Measurements from ENCODE around the gene PPP2R1B. TPM values are rescaled to one million over a fixed set of nuclear protein-coding genes. Genes with fewer than 3 reads are reported as not detected.

PPP2R1B gene
- total and polyA plus RNA-seq, 2 donors = 10.5 to 15.4 TPM

DNA sequence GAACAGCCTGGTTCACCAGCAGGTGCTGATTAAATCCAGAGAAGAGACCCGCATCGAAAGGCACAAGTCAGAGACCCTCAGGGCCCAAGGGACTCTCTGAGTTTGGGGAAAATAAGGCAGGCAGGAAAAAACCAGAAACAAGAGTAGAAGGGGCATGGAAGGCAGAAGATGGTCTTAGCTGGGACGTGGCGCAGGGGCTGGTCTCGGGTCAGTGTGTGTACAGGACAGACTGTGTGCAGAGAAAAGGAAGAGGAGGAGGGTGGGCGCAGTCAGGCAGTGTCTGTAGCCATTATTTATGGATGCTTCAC lies 31.3 kb downstream of the PPP2R1B start:
- H3K4me3 ChIP-seq (ENCODE audit: low read length in 2 of 2) = no peak overlapping the region
- no peaks in the 10 kb centered on the region for H3K9me3 ChIP-seq (ENCODE audit: control insufficient read depth in 2 of 2, insufficient read depth in 1 of 2, low read length in 1 of 2)
- H3K4me1 ChIP-seq (ENCODE audit: control insufficient read depth in 2 of 2, insufficient read depth in 2 of 2, low read length in 2 of 2) = peaks cover 0 to 48% of the 10 kb centered on the region in 2 donors
- WGBS = 93% methylated on average over 6 of the region's 6 CpGs
- DNase-seq (ENCODE audit: low read depth in 6 of 9, low spot score in 9 of 9) = no peak
- peak overlapping the region; percentile 88 to 89 for H3K27ac ChIP-seq (ENCODE audit: low read depth in 1 of 2, low read length in 1 of 2)
- peaks cover 24 to 27% of the 10 kb centered on the region in 2 donors for H3K36me3 ChIP-seq (ENCODE audit: control insufficient read depth in 2 of 2, insufficient read depth in 2 of 2, low read length in 1 of 2)
- H3K27me3 ChIP-seq (ENCODE audit: control insufficient read depth in 2 of 2, insufficient read depth in 1 of 2, low read length in 1 of 2) = no peaks in the 10 kb centered on the region

DNA sequence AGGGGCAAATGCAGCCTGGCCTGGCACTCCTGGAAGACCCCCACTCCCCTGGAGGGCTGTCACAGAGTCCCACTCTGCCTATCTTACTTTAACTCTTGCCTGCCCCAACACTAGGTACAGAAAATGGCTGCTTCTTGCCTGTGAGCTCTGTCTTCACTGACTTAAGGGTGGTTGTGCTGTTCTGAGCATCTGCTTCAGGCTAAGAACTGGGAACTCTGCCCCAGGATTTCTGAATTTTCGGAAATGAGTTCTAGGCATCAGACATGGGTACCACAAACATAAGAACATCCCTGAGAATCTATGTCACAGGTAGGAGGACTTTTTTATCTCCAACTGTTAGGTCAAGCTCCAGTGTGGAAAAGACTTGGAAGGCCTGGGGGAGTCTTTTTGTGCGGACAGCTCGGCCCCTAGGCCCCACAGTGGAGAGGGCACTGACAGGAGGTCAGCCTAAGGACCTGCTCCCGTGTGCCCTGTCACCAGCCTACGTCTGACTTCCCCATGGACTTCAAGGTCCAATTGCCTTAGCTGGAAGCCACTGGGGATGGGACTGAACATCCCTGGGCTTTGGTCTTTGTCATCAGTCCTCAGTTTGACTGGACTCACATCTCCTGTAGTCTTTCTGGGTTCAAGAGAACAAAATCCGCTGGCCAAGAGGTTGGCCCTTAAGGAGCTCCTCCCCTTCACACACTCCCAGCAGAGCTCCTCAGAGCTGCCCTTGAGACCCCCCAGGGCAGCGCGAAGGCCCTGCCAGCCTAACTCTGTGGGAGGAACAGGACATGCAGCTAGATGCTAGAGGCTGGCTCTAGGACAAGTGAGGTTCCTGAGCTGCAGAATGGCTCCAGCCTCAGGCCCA lies 31.9 kb downstream of the PPP2R1B start:
- 91% methylated on average over 8 of the region's 8 CpGs for WGBS
- no peak for DNase-seq (ENCODE audit: low read depth in 6 of 9, low spot score in 9 of 9)
- Histone ChIP-seq H3K9me3 (ENCODE audit: control insufficient read depth in 2 of 2, insufficient read depth in 1 of 2, low read length in 1 of 2) (no peaks in the 10 kb centered on the region), H3K4me3 (ENCODE audit: low read length in 2 of 2) (no peak overlapping the region), H3K27me3 (ENCODE audit: control insufficient read depth in 2 of 2, insufficient read depth in 1 of 2, low read length in 1 of 2) (no peaks in the 10 kb centered on the region), H3K27ac (ENCODE audit: low read depth in 1 of 2, low read length in 1 of 2) (peak overlapping the region; percentile 88 to 89), H3K4me1 (ENCODE audit: control insufficient read depth in 2 of 2, insufficient read depth in 2 of 2, low read length in 2 of 2) (peaks cover 0 to 48% of the 10 kb centered on the region in 2 donors), H3K36me3 (ENCODE audit: control insufficient read depth in 2 of 2, insufficient read depth in 2 of 2, low read length in 1 of 2) (peaks cover 24 to 27% of the 10 kb centered on the region in 2 donors)

DNA sequence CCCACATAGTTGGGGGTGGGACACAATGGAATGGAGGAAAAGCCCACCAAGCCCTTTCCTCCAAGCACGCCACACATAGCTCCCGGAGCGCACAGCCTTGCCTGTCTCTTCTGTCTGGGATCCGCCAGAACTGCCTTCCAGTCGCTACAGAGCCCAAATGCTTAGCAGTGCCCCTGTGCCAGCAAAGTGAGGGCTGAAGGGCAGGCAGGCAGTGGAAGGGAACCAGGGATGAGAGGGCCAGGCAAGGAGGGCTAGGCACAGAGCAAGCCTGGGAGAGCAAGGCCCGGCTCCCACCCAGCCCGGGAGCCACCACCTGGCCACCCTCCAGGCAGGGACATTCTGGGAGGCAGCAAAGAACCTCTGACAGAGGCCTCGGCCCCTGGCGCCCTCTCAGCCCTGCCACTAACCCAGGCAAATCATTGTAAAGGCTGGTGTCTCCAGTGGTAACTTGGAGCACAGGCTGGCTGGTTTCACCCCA lies 32.5 kb downstream of the PPP2R1B start:
- 97% methylated on average over 9 of the region's 9 CpGs for WGBS
- no peak for DNase-seq (ENCODE audit: low read depth in 6 of 9, low spot score in 9 of 9)
- H3K27me3 ChIP-seq (ENCODE audit: control insufficient read depth in 2 of 2, insufficient read depth in 1 of 2, low read length in 1 of 2) = no peaks in the 10 kb centered on the region
- H3K27ac ChIP-seq (ENCODE audit: low read depth in 1 of 2, low read length in 1 of 2) = peak overlapping the region; percentile 53 to 89
- H3K4me3 ChIP-seq (ENCODE audit: low read length in 2 of 2) = no peak overlapping the region
- H3K36me3 ChIP-seq (ENCODE audit: control insufficient read depth in 2 of 2, insufficient read depth in 2 of 2, low read length in 1 of 2) = peaks cover 19 to 24% of the 10 kb centered on the region in 2 donors
- H3K9me3 ChIP-seq (ENCODE audit: control insufficient read depth in 2 of 2, insufficient read depth in 1 of 2, low read length in 1 of 2) = no peaks in the 10 kb centered on the region
- peaks cover 0 to 48% of the 10 kb centered on the region in 2 donors for H3K4me1 ChIP-seq (ENCODE audit: control insufficient read depth in 2 of 2, insufficient read depth in 2 of 2, low read length in 2 of 2)

DNA sequence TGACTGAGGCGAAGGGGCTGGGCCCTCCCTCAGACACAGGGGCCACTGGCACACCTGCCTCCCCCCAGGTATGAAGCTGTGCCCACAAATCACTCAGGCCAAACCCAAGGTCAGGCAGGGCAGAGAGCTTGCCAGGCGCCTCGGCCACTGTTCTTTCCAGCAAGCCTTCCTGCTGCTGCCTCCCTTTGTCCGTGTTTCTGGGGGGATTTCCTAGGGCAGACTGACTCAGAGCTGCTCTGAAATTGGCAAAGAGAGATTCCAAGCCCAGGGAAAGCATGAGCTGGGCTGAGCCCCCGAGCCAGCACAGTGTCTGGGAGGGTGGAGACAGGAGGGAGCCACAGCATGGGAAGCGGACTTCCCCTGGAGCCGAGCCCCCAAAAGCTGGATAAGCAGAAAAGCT lies 33.2 kb downstream of the PPP2R1B start:
- Histone ChIP-seq H3K27me3 (ENCODE audit: control insufficient read depth in 2 of 2, insufficient read depth in 1 of 2, low read length in 1 of 2) (no peaks in the 10 kb centered on the region), H3K9me3 (ENCODE audit: control insufficient read depth in 2 of 2, insufficient read depth in 1 of 2, low read length in 1 of 2) (no peaks in the 10 kb centered on the region), H3K4me1 (ENCODE audit: control insufficient read depth in 2 of 2, insufficient read depth in 2 of 2, low read length in 2 of 2) (peaks cover 0 to 48% of the 10 kb centered on the region in 2 donors), H3K36me3 (ENCODE audit: control insufficient read depth in 2 of 2, insufficient read depth in 2 of 2, low read length in 1 of 2) (peaks cover 13 to 18% of the 10 kb centered on the region in 2 donors), H3K27ac (ENCODE audit: low read depth in 1 of 2, low read length in 1 of 2) (peak overlapping the region; percentile 38 to 89), H3K4me3 (ENCODE audit: low read length in 2 of 2) (no peak overlapping the region)
- DNase-seq (ENCODE audit: low read depth in 6 of 9, low spot score in 9 of 9) = no peak
- WGBS = 96% methylated on average over 7 of the region's 7 CpGs

DNA sequence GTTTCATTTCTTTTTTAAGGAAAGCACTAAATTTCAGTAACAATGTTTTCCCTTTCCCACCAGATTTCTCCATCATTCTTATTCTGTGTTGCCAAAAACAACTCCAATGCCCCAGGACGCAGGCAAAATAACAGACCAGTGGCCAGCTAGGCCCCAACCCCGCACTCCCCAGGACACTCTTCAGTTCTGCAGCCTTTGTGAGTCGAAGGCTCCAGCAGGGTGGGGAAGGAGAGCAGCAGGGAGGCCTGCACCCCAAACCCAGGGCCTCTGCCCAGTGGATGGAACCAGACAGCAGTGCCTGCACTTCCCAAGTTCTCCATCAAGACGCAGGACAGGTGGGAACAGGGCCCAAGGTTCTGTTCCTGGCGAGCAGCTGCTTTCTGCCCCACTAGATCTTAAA lies 34.4 kb downstream of the PPP2R1B start:
- DNase-seq (ENCODE audit: low read depth in 6 of 9, low spot score in 9 of 9) = no peak
- Histone ChIP-seq H3K27me3 (ENCODE audit: control insufficient read depth in 2 of 2, insufficient read depth in 1 of 2, low read length in 1 of 2) (no peaks in the 10 kb centered on the region), H3K36me3 (ENCODE audit: control insufficient read depth in 2 of 2, insufficient read depth in 2 of 2, low read length in 1 of 2) (peaks cover 16 to 20% of the 10 kb centered on the region in 2 donors), H3K4me1 (ENCODE audit: control insufficient read depth in 2 of 2, insufficient read depth in 2 of 2, low read length in 2 of 2) (peaks cover 0 to 45% of the 10 kb centered on the region in 2 donors), H3K27ac (ENCODE audit: low read depth in 1 of 2, low read length in 1 of 2) (peak overlapping the region in 1 of 2 donors; percentile 7), H3K4me3 (ENCODE audit: low read length in 2 of 2) (no peak overlapping the region), H3K9me3 (ENCODE audit: control insufficient read depth in 2 of 2, insufficient read depth in 1 of 2, low read length in 1 of 2) (no peaks in the 10 kb centered on the region)
- WGBS = 97% methylated on average over 5 of the region's 5 CpGs

DNA sequence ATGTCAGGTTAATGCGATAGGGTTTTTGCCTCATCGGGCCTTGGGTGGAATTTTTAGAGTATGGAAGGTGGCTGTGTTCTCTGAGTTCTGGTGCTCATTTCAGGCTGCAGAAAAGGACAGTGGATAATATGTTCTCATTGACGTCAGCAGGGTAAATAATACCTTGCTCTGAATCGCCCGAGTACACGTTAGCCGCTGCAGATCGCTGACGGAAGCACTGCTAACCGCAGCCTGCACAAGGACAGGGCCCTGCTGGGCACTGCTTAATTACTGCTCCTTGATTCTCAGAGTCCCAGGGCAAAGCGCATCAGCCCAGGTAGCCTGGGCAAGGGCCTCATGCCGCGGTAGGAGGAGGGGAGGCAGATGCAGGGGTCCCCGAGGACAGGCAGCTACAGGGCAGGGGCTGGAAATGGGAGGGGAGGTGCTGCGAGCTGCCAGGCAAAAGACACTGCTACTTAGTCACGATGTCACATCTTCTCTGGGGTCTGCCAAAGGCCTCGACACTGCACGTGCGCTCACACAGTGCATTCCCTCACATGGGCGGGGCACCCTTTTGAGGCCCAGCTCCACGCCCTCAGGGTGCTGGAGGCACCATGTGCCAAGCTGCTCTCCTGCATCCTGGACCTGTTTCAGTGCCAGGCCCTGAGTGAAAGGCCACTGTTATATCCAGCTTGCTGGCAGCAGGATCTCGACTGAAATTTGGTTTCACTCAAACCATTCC lies 35.2 kb downstream of the PPP2R1B start:
- peaks cover 16 to 28% of the 10 kb centered on the region in 2 donors for H3K36me3 ChIP-seq (ENCODE audit: control insufficient read depth in 2 of 2, insufficient read depth in 2 of 2, low read length in 1 of 2)
- peaks cover 0 to 37% of the 10 kb centered on the region in 2 donors for H3K4me1 ChIP-seq (ENCODE audit: control insufficient read depth in 2 of 2, insufficient read depth in 2 of 2, low read length in 2 of 2)
- no peaks in the 10 kb centered on the region for H3K9me3 ChIP-seq (ENCODE audit: control insufficient read depth in 2 of 2, insufficient read depth in 1 of 2, low read length in 1 of 2)
- peak overlapping the region in 1 of 2 donors; percentile 37 for H3K27ac ChIP-seq (ENCODE audit: low read depth in 1 of 2, low read length in 1 of 2)
- H3K27me3 ChIP-seq (ENCODE audit: control insufficient read depth in 2 of 2, insufficient read depth in 1 of 2, low read length in 1 of 2) = no peaks in the 10 kb centered on the region
- WGBS = 94% methylated on average over 22 of the region's 22 CpGs
- DNase-seq (ENCODE audit: low read depth in 6 of 9, low spot score in 9 of 9) = no peak
- no peak overlapping the region for H3K4me3 ChIP-seq (ENCODE audit: low read length in 2 of 2)

DNA sequence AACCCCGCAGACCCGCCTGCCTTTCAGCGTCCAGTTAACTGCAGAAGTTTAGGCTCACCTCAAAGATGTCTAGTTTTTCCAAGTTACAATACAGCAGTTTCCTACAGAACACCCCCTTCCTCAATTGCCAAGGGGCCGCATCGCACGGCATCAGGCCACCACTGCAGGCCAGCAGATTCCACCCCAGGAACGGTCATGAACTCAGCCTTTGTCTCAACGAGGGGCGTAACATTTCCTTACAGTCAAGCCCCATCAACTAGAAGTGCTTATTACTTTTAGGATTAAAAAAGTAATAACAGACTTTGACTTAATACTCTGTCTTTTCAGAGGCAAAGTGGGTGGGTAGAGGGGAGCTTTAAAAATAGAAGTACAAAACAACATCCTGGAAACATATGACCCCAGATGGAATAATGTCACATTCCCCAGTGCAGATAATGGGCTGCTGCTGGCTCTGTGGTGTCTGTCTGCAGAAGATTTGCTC lies 36.3 kb downstream of the PPP2R1B start:
- Histone ChIP-seq H3K36me3 (ENCODE audit: control insufficient read depth in 2 of 2, insufficient read depth in 2 of 2, low read length in 1 of 2) (peaks cover 14 to 35% of the 10 kb centered on the region in 2 donors), H3K4me3 (ENCODE audit: low read length in 2 of 2) (no peak overlapping the region), H3K27ac (ENCODE audit: low read depth in 1 of 2, low read length in 1 of 2) (peak overlapping the region in 1 of 2 donors; percentile 51), H3K4me1 (ENCODE audit: control insufficient read depth in 2 of 2, insufficient read depth in 2 of 2, low read length in 2 of 2) (peaks cover 0 to 27% of the 10 kb centered on the region in 2 donors), H3K27me3 (ENCODE audit: control insufficient read depth in 2 of 2, insufficient read depth in 1 of 2, low read length in 1 of 2) (no peaks in the 10 kb centered on the region), H3K9me3 (ENCODE audit: control insufficient read depth in 2 of 2, insufficient read depth in 1 of 2, low read length in 1 of 2) (no peaks in the 10 kb centered on the region)
- WGBS = 94% methylated on average over 9 of the region's 9 CpGs
- no peak for DNase-seq (ENCODE audit: low read depth in 6 of 9, low spot score in 9 of 9)

DNA sequence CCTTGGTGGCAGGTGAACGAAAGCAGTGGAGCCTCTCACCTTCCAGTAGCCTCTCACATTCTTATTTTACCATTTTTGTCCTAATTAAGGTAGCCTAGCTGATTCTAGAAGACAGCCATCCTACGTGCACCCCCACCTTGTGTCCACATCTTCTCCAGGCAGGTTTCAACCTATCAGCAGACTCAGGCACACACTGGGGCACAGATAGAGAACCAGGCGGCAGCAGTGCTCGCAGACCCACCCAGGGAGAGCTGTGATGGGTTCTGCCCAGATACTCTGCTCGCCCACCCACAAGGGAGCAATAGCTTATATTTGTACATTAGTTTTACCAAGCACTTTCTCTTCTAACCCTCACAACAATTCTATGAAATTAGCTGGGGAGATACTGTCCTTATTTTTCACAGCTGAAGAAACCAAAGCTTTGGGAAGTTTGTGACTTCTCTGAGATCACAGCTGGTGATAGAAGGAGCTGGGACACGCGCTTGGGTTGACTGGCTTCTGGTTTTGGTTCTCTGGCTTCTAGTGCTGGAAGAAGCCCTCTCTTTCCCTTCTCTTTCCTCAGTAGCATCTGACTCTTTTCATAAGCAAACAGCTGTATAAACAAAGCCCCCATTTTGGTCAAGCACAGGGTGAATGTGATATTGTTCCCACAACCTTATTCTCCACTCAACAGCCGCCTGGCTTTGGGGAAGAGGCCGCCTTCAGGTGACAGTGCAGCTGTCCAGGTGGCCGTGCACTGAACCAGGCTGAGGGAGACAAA lies 36.9 kb downstream of the PPP2R1B start:
- H3K27me3 ChIP-seq (ENCODE audit: control insufficient read depth in 2 of 2, insufficient read depth in 1 of 2, low read length in 1 of 2) = no peaks in the 10 kb centered on the region
- peak overlapping the region in 1 of 2 donors; percentile 51 for H3K27ac ChIP-seq (ENCODE audit: low read depth in 1 of 2, low read length in 1 of 2)
- peaks cover 0 to 21% of the 10 kb centered on the region in 2 donors for H3K4me1 ChIP-seq (ENCODE audit: control insufficient read depth in 2 of 2, insufficient read depth in 2 of 2, low read length in 2 of 2)
- no peak overlapping the region for H3K4me3 ChIP-seq (ENCODE audit: low read length in 2 of 2)
- DNase-seq (ENCODE audit: low read depth in 6 of 9, low spot score in 9 of 9) = no peak
- 97% methylated on average over 10 of the region's 10 CpGs for WGBS
- peaks cover 20 to 38% of the 10 kb centered on the region in 2 donors for H3K36me3 ChIP-seq (ENCODE audit: control insufficient read depth in 2 of 2, insufficient read depth in 2 of 2, low read length in 1 of 2)
- no peaks in the 10 kb centered on the region for H3K9me3 ChIP-seq (ENCODE audit: control insufficient read depth in 2 of 2, insufficient read depth in 1 of 2, low read length in 1 of 2)

Data from thymus (tissue), 11 donors.